HepG2 (cell line): ENCODE results near the gene MED25. TPM values are rescaled to one million over a fixed set of nuclear protein-coding genes. Genes with fewer than 3 reads are reported as not detected.

ENCODE experiments used
- EEA1 ChIP-seq: sonication (generic); formaldehyde crosslinking; IDR thresholded peaks from 2 replicates; pipeline ENCODE4 v1.5.1; 2020; ENCODE audit warnings: mild to moderate bottlenecking, missing genetic modification reagents, borderline replicate concordance
- FOXA1 ChIP-seq, 2 experiments: fragments of 450-650 bp in 1 of 2; sonication (generic) in 1 of 2; formaldehyde crosslinking in 1 of 2; IDR thresholded peaks; 2 replicates each; pipeline versions ENCODE4 v1.4.0 to v1.6.1; 2016 to 2020; ENCODE audit warnings: missing genetic modification reagents in 1 of 2
- GLI4 ChIP-seq: sonication (generic); formaldehyde crosslinking; IDR thresholded peaks from 2 replicates; pipeline ENCODE4 v1.5.1; 2020; ENCODE audit warnings: missing genetic modification reagents, mild to moderate bottlenecking, moderate library complexity, borderline replicate concordance
- GLMP ChIP-seq: sonication (generic); formaldehyde crosslinking; IDR thresholded peaks from 2 replicates; pipeline ENCODE4 v1.9.0; 2021; ENCODE audit warnings: missing genetic modification reagents, mild to moderate bottlenecking, borderline replicate concordance
- HMG20A ChIP-seq: IDR thresholded peaks from 2 replicates; pipeline ENCODE4 v1.6.1; 2016; ENCODE audit warnings: borderline replicate concordance
- HNF1A ChIP-seq, 2 experiments: sonication (generic) in 1 of 2; formaldehyde crosslinking in 1 of 2; IDR thresholded peaks; 2 replicates each; pipeline versions ENCODE4 v1.4.0 to v1.6.1; 2016 to 2020; ENCODE audit warnings: borderline replicate concordance in 1 of 2, low read depth in 1 of 2, mild to moderate bottlenecking in 1 of 2, missing genetic modification reagents in 1 of 2
- HNRNPH1 ChIP-seq: fragments of 200-400 bp; formaldehyde crosslinking; optimal IDR thresholded peaks from 2 replicates; pipeline ENCODE3; 2017; ENCODE audit warnings: mild to moderate bottlenecking, low read depth, low read length
- HOMEZ ChIP-seq: IDR thresholded peaks from 2 replicates; pipeline ENCODE4 v1.6.1; 2016; ENCODE audit warnings: low read depth
- IKZF1 ChIP-seq: fragments of 450-650 bp; IDR thresholded peaks from 2 replicates; pipeline ENCODE4 v1.7.1; 2016
- MBNL3 ChIP-seq: fragments of 250-450 bp; sonication (Bioruptor Pico); conservative IDR thresholded peaks from 2 replicates; pipeline ENCODE4 v1.8.0; 2022; ENCODE audit warnings: mild to moderate bottlenecking, inconsistent platforms
- MED8 ChIP-seq: sonication (generic); formaldehyde crosslinking; IDR thresholded peaks from 2 replicates; pipeline ENCODE4 v1.8.1; 2023; ENCODE audit warnings: mild to moderate bottlenecking, missing genetic modification reagents; ENCODE audit not compliant: insufficient replicate concordance
- NFRKB ChIP-seq: fragments of 450-650 bp; IDR thresholded peaks from 2 replicates; pipeline ENCODE4 v1.6.1; 2017
- REL ChIP-seq: sonication (generic); formaldehyde crosslinking; conservative IDR thresholded peaks from 2 replicates; pipeline ENCODE4 v1.8.0; 2022; ENCODE audit warnings: mild to moderate bottlenecking, missing genetic modification reagents, moderate library complexity
- SAFB2 ChIP-seq: sonication (generic); formaldehyde crosslinking; IDR thresholded peaks from 2 replicates; pipeline ENCODE4 v1.5.1; 2020; ENCODE audit warnings: missing genetic modification reagents, low read depth, mild to moderate bottlenecking, borderline replicate concordance
- SPEN ChIP-seq: sonication (generic); formaldehyde crosslinking; IDR thresholded peaks from 2 replicates; pipeline ENCODE4 v1.5.1; 2020; ENCODE audit warnings: low read depth, mild to moderate bottlenecking, missing genetic modification reagents
- ZFP36L2 ChIP-seq: sonication (generic); formaldehyde crosslinking; IDR thresholded peaks from 2 replicates; pipeline ENCODE4 v1.4.0; 2020; ENCODE audit warnings: missing genetic modification reagents
- ZFP37 ChIP-seq: sonication (generic); formaldehyde crosslinking; IDR thresholded peaks from 2 replicates; pipeline ENCODE4 v1.4.0; 2020; ENCODE audit warnings: missing genetic modification reagents, borderline replicate concordance
- ZNF232 ChIP-seq: sonication (generic); formaldehyde crosslinking; IDR thresholded peaks from 2 replicates; pipeline ENCODE4 v1.4.0; 2020; ENCODE audit warnings: missing genetic modification reagents, borderline replicate concordance
- ZNF296 ChIP-seq: sonication (generic); formaldehyde crosslinking; conservative IDR thresholded peaks from 2 replicates; pipeline ENCODE4 v1.5.0; 2020; ENCODE audit warnings: mild to moderate bottlenecking, missing genetic modification reagents
- ZNF503 ChIP-seq: sonication (generic); formaldehyde crosslinking; IDR thresholded peaks from 2 replicates; pipeline ENCODE4 v1.4.0; 2020; ENCODE audit warnings: missing genetic modification reagents
- ZNF7 ChIP-seq: IDR thresholded peaks from 2 replicates; pipeline ENCODE4 v1.6.1; 2016; ENCODE audit warnings: missing biosample characterization, missing genetic modification reagents
- polyA plus RNA-seq, 8 experiments: library from polyadenylated mRNA; depleted of rRNA in 3 of 8; stranded (reverse) in 7 of 8; unstranded in 1 of 8; fragments of >200 nt; fragmentation: Illumina TruSeq in 4 of 8; extraction: Trizol in 4 of 8; gene quantifications; 2 replicates each; pipeline versions ENCODE4 v1.2.1 to v1.2.3, GENCODE V29; 2011 to 2016; ENCODE audit warnings: low read depth in 4 of 8, missing spikeins in 1 of 8, mixed read lengths in 1 of 8; ENCODE audit not compliant: insufficient read depth in 1 of 8
- total RNA-seq, 5 experiments: library from RNA; depleted of rRNA; stranded (reverse); fragments of >200 nt; fragmentation: Illumina TruSeq; extraction: Trizol; gene quantifications; 2 replicates each; pipeline ENCODE4 v1.2.3, GENCODE V29; 2016; ENCODE audit warnings: low read depth in 1 of 5

Gene MED25
- total and polyA plus RNA-seq, 2 of the 13 experiments (the other 11 are each of a cell fraction or from before 2014, with no cell fraction given) = 11.1 to 15.1 TPM

- TF ChIP-seq MED8 (no peak), IKZF1 (no peak), GLMP (CRISPR knock-in tag) (no peak), HOMEZ (CRISPR knock-in tag) (no peak), HNF1A (IDR thresholded peaks at IDR 0.05; ENCODE audit: low read depth) (no peak), HNF1A (CRISPR knock-in tag; IDR thresholded peaks at IDR 0.05; ENCODE audit: borderline replicate concordance) (no peak), ZFP36L2 (CRISPR knock-in tag) (no peak), ZNF232 (CRISPR knock-in tag) (no peak), SAFB2 (no peak), ZNF503 (CRISPR knock-in tag) (no peak), HMG20A (CRISPR knock-in tag) (no peak), ZNF296 (CRISPR knock-in tag) (no peak), NFRKB (no peak), ZNF7 (CRISPR knock-in tag) (no peak), MBNL3 (CRISPR knock-in tag) (no peak), ZFP37 (CRISPR knock-in tag) (no peak), HNRNPH1 (no peak), REL (CRISPR knock-in tag) (no peak), FOXA1 (IDR thresholded peaks at IDR 0.05) (no peak), FOXA1 (CRISPR knock-in tag; IDR thresholded peaks at IDR 0.05) (no peak), SPEN (CRISPR knock-in tag) (peak; percentile 88), EEA1 (CRISPR knock-in tag) (0 out of 2 replicates have a peak, but pooled peaks have one; percentile 30), GLI4 (CRISPR knock-in tag) (peak; percentile 89; the same call in 1 of the 2 replicates)
These were observed 32.6 kb downstream of the MED25 start, which contains the start of gene PTOV1 (continued) for GRCh38 chr19:49850487-49851342.
